ENCODE data around the gene DPYSL4.

GRCh38 chr10:132236161-132236560, 49.4 kb downstream of the DPYSL4 start:
- TF ChIP-seq TAF1 (IDR thresholded peaks at IDR 0.05; ENCODE audit: borderline replicate concordance, insufficient read depth, low read length) (no peak), POLR2AphosphoS5 (IDR thresholded peaks at IDR 0.05; ENCODE audit: low read depth, low read length) (no peak)
- TF ChIP-seq, protein P1, sequence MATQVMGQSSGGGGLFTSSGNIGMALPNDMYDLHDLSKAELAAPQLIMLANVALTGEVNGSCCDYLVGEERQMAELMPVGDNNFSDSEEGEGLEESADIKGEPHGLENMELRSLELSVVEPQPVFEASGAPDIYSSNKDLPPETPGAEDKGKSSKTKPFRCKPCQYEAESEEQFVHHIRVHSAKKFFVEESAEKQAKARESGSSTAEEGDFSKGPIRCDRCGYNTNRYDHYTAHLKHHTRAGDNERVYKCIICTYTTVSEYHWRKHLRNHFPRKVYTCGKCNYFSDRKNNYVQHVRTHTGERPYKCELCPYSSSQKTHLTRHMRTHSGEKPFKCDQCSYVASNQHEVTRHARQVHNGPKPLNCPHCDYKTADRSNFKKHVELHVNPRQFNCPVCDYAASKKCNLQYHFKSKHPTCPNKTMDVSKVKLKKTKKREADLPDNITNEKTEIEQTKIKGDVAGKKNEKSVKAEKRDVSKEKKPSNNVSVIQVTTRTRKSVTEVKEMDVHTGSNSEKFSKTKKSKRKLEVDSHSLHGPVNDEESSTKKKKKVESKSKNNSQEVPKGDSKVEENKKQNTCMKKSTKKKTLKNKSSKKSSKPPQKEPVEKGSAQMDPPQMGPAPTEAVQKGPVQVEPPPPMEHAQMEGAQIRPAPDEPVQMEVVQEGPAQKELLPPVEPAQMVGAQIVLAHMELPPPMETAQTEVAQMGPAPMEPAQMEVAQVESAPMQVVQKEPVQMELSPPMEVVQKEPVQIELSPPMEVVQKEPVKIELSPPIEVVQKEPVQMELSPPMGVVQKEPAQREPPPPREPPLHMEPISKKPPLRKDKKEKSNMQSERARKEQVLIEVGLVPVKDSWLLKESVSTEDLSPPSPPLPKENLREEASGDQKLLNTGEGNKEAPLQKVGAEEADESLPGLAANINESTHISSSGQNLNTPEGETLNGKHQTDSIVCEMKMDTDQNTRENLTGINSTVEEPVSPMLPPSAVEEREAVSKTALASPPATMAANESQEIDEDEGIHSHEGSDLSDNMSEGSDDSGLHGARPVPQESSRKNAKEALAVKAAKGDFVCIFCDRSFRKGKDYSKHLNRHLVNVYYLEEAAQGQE (IDR thresholded peaks at IDR 0.05; ENCODE audit: insufficient read depth in 1 of 2, low read depth in 2 of 2, low read length in 2 of 2) = no peak

Data from PFSK-1 (cell line).